Pancreas (tissue), 10 donors: ENCODE results near the gene EXD2. TPM values are rescaled to one million over a fixed set of nuclear protein-coding genes. Genes with fewer than 3 reads are reported as not detected.
"Not testable (repeated sequence)": the region's sequence is repeated elsewhere in the genome, so short reads cannot be mapped to it uniquely, and the experiment has no call there.

Source experiments
- ATAC-seq, 4 donors: fragments of 200-7000 bp; cut with Tn5 transposase; one replicate each; pipeline versions ENCODE4 v1.8.0 to v1.9.1; 2020; ENCODE audit warnings: mild to moderate bottlenecking in 4 of 4, moderate library complexity in 4 of 4
- DNase-seq, 6 donors: peaks; one replicate each; pipeline ENCODE4 v3.0.0-alpha.2; 2020
- FAIRE-seq: peaks from 2 replicates; lab custom pipeline; 2012; peaks lifted over from hg19 to GRCh38; lab: Jason Lieb, UNC
- H3K27ac ChIP-seq, 4 donors: fragments of 200-600 bp; sonication (generic); 1 replicate in 3 of 4; 2 replicates in 1 of 4; pipeline versions ENCODE4 v1.5.0 to v1.8.0; 2020
- H3K27me3 ChIP-seq, 4 donors: fragments of 200-600 bp; one replicate each; pipeline ENCODE4 v1.8.0; 2021
- H3K36me3 ChIP-seq, 3 donors: fragments of 200-600 bp; sonication (generic) in 1 of 3; one replicate each; pipeline versions ENCODE4 v1.5.0 to v1.8.0; 2020 to 2021
- H3K4me1 ChIP-seq, 3 donors: fragments of 200-600 bp; one replicate each; pipeline ENCODE4 v1.8.0; 2021
- H3K4me3 ChIP-seq, 4 donors: fragments of 200-600 bp; sonication (generic) in 2 of 4; one replicate each; pipeline versions ENCODE4 v1.5.0 to v1.8.0; 2020 to 2021
- H3K9me3 ChIP-seq, 4 donors: fragments of 200-600 bp; one replicate each; pipeline ENCODE4 v1.8.0; 2021
- CTCF ChIP-seq, 4 donors: fragments of 200-600 bp; sonication (generic) in 3 of 4; IDR thresholded peaks; one replicate each; pipeline versions ENCODE4 v1.5.0 to v1.8.0; 2021; ENCODE audit warnings: antibody characterized with exemption in 4 of 4
- WGBS, 2 donors: extraction: QIAGEN DNeasy Blood & Tissue Kit; methylation state at CpG; one replicate each; pipeline ENCODE4 v1.1.7; 2013; 5-methylcytosine and 5-hydroxymethylcytosine counted together
- intact Hi-C, 3 donors: fragments of 100-400 bp; cut with DNase I; formaldehyde crosslinking; loops; one replicate each; pipeline versions ENCODE4 v1.11.1 to v1.14.2; 2022
- polyA plus RNA-seq, 2 donors: library from polyadenylated mRNA; stranded (reverse); fragments of 200-250 nt; gene quantifications; one replicate each; pipeline ENCODE4 v1.2.3, GENCODE V29; 2013
- total RNA-seq, 6 donors: library from RNA; stranded (reverse); fragmentation: NEBNext Ultra II Directional in 4 of 6; extraction: Animal tissue kit (Norgen Biotek cat#: 25700) in 4 of 6; gene quantifications; one replicate each; pipeline versions ENCODE4 v1.2.1 to v1.2.4, GENCODE V29; 2021 to 2023
- donor health status: healthy with polysubstance abuse.
- donor health status: DM: no; HTN: no; CAD: no; lungs with moderate emphysema.
- donor health status: DM: no; HTN: no; CAD: no.
- donor health status: control.
- donor health status: control.
- donor health status: Bipolar disorder and iron deficiency.
- donor health status: DM: yes; HTN: yes; CAD: no.
- donor health status: DM: no; HTN: no; CAD: no.
- donor health status: DM: no; HTN: no; CAD: no.
- donor health status: DM: yes; HTN: yes; CAD: no.

Gene EXD2
- total and polyA plus RNA-seq, 8 donors = 9.5 to 24.5 (median 18.5) TPM

GRCh38 chr14:69274321-69274720, 83.0 kb downstream of the EXD2 start:
- 52 to 64% methylated on average over 2 of the region's 2 CpGs for WGBS, 2 donors
- ATAC-seq = no peak

GRCh38 chr14:69275331-69275730, 84.0 kb downstream of the EXD2 start:
- Histone ChIP-seq H3K4me1 (no peaks in the 10 kb centered on the region), H3K9me3 (no peaks in the 10 kb centered on the region), H3K4me3 (no peak overlapping the region), H3K27me3 (no peaks in the 10 kb centered on the region), H3K27ac (no peak overlapping the region), H3K36me3 (no peaks in the 10 kb centered on the region)
- TF ChIP-seq CTCF (IDR thresholded peaks at IDR 0.05) = no peak
- DNase-seq (no peak), ATAC-seq (no peak), FAIRE-seq (no peak)
- WGBS, 2 donors = 98 to 99% methylated on average over 2 of the region's 2 CpGs
- intact Hi-C loops = no loop called here

More at GRCh38 chr14:69274321-69274720, 83.0 kb downstream of the EXD2 start:
- intact Hi-C loops = no loop called here
- no peak for FAIRE-seq
- Histone ChIP-seq H3K4me1 (no peaks in the 10 kb centered on the region), H3K27me3 (no peaks in the 10 kb centered on the region), H3K27ac (no peak overlapping the region), H3K4me3 (no peak overlapping the region), H3K36me3 (no peaks in the 10 kb centered on the region), H3K9me3 (no peaks in the 10 kb centered on the region)
- no peak for TF ChIP-seq CTCF (IDR thresholded peaks at IDR 0.05)
- DNase-seq = no peak

GRCh38 chr14:69277356-69277755, 86.1 kb downstream of the EXD2 start:
- H3K27ac ChIP-seq, H3K36me3 ChIP-seq, ATAC-seq, H3K4me1 ChIP-seq, H3K27me3 ChIP-seq, H3K9me3 ChIP-seq, DNase-seq, FAIRE-seq, intact Hi-C loops, H3K4me3 ChIP-seq: not testable (repeated sequence)
- 96 to 99% methylated on average over 2 to 3 of the region's 3 CpGs for WGBS, 2 donors

GRCh38 chr14:69280746-69281291, 89.5 kb downstream of the EXD2 start:
- Histone ChIP-seq H3K27me3 (no peaks in the 10 kb centered on the region), H3K4me3 (no peak overlapping the region), H3K27ac (no peak overlapping the region), H3K36me3 (no peaks in the 10 kb centered on the region), H3K4me1 (no peaks in the 10 kb centered on the region), H3K9me3 (no peaks in the 10 kb centered on the region)
- WGBS, 2 donors = 83% methylated on average over 9 of the region's 9 CpGs
- FAIRE-seq = no peak
- no peak for TF ChIP-seq CTCF (IDR thresholded peaks at IDR 0.05)
- ATAC-seq = no peak
- intact Hi-C loops = no loop called here
- DNase-seq = no peak

GRCh38 chr14:69281450-69282169, 90.3 kb downstream of the EXD2 start:
- no peaks in the 10 kb centered on the region for H3K36me3 ChIP-seq
- TF ChIP-seq CTCF (IDR thresholded peaks at IDR 0.05) = no peak
- H3K4me1 ChIP-seq = no peaks in the 10 kb centered on the region
- no peak for ATAC-seq
- intact Hi-C loops = no loop called here
- H3K9me3 ChIP-seq = no peaks in the 10 kb centered on the region
- no peak for FAIRE-seq
- no peak for DNase-seq
- no peak overlapping the region for H3K27ac ChIP-seq
- no peak overlapping the region for H3K4me3 ChIP-seq
- no peaks in the 10 kb centered on the region for H3K27me3 ChIP-seq
- WGBS, 2 donors = 69 to 77% methylated on average over 10 of the region's 10 CpGs
